Vagina (tissue), 2 donors: ENCODE results near the gene DIP2B.

Source experiments
- POLR2A ChIP-seq, 2 donors: fragments of 450-650 bp; IDR thresholded peaks; one replicate each; pipeline ENCODE4 v1.6.1; 2017; ENCODE audit warnings: antibody characterized with exemption in 2 of 2, mild to moderate bottlenecking in 2 of 2, moderate library complexity in 2 of 2
- TF ChIP-seq, protein P1 (sequence below), 3 experiments: fragments of 450-650 bp in 2 of 3; fragments of 200-600 bp in 1 of 3; sonication (generic) in 1 of 3; IDR thresholded peaks; one replicate each; pipeline ENCODE4 v1.5.1; 2017 to 2019; ENCODE audit warnings: antibody characterized with exemption in 3 of 3, mild to moderate bottlenecking in 2 of 3, moderate library complexity in 2 of 3

DNA sequence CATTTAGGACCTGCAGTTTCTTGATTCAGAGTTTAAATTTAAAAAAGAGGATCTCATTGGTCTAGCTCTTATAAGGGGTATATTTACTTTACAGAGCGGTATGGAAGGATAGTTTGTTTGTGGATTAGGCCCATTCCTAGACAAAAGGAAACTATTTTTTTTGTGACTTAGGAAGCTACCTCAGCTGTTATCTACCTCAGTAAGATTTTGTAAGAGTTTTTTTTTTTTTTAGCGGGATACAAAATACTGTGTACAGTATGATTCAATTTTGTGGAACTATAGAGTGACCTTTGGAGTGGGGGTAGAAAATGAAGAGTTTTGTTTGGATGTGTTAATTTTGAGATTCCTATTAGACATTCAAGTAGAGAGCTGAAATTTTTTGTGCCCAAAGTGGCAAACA lies 154.5 kb downstream of the DIP2B start:
- TF ChIP-seq, protein P1, sequence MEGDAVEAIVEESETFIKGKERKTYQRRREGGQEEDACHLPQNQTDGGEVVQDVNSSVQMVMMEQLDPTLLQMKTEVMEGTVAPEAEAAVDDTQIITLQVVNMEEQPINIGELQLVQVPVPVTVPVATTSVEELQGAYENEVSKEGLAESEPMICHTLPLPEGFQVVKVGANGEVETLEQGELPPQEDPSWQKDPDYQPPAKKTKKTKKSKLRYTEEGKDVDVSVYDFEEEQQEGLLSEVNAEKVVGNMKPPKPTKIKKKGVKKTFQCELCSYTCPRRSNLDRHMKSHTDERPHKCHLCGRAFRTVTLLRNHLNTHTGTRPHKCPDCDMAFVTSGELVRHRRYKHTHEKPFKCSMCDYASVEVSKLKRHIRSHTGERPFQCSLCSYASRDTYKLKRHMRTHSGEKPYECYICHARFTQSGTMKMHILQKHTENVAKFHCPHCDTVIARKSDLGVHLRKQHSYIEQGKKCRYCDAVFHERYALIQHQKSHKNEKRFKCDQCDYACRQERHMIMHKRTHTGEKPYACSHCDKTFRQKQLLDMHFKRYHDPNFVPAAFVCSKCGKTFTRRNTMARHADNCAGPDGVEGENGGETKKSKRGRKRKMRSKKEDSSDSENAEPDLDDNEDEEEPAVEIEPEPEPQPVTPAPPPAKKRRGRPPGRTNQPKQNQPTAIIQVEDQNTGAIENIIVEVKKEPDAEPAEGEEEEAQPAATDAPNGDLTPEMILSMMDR (IDR thresholded peaks at IDR 0.05), result no peak
- TF ChIP-seq POLR2A (IDR thresholded peaks at IDR 0.05), result no peak
